ENCODE measurements around the gene ZSCAN31.
A peak's percentile ranks its signal among the peaks of the same experiment; 100 is the strongest.

Gene ZSCAN31

DNA sequence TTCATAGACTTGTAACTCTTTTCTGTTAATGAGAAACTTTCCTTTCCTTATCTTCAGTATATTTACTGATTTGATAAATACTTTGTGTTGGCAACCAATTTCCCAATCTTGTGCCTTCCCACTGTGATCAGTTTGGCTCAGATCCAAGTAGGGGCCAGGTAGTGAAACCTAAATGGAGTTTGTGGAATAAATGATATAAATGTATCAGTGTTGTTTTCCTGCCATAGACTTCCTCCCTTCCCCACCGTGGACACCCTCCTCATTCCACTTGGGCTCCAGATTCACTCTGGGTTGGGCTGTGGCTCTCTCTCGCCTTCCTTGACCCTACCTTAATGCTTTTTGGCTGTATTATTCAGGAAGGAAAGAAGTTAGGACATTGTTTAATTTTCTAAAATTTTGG lies 15.1 kb upstream of the ZSCAN31 start:
- Histone ChIP-seq H3K27ac (ENCODE audit: low read length) (no peak overlapping the region), H3K36me3 (ENCODE audit: control insufficient read depth, low read depth, low read length) (no peaks in the 10 kb centered on the region), H3K4me1 (ENCODE audit: control insufficient read depth, low read depth, low read length) (peaks cover 20% of the 10 kb centered on the region), H3K9ac (ENCODE audit: low read length) (no peak overlapping the region), H3K4me3 (ENCODE audit: low read length) (peak overlapping the region; percentile 93), H3K27me3 (ENCODE audit: control insufficient read depth, insufficient read depth, low read length) (no peaks in the 10 kb centered on the region), H3K9me3 (ENCODE audit: control insufficient read depth, low read depth, low read length) (no peaks in the 10 kb centered on the region)

- peak within 1 kb of the TSS; percentile 93 for H3K4me3 ChIP-seq (ENCODE audit: low read length)
- H3K36me3 ChIP-seq (ENCODE audit: control insufficient read depth, low read depth, low read length): no peaks in the 10 kb centered on the region
- H3K27ac ChIP-seq (ENCODE audit: low read length): peak within 1 kb of the TSS; percentile 78
- H3K9me3 ChIP-seq (ENCODE audit: control insufficient read depth, low read depth, low read length): no peaks in the 10 kb centered on the region
- peak within 1 kb of the TSS; percentile 82 for H3K9ac ChIP-seq (ENCODE audit: low read length)
- peaks cover 13% of the 10 kb centered on the region for H3K4me1 ChIP-seq (ENCODE audit: control insufficient read depth, low read depth, low read length)
- H3K27me3 ChIP-seq (ENCODE audit: control insufficient read depth, insufficient read depth, low read length): peaks cover 7% of the 10 kb centered on the region
These were observed 14.2 kb upstream of the ZSCAN31 start, which contains the start of gene ZKSCAN3 for GRCh38 chr6:28349892-28350737. Gene ZKSCAN3 (plus strand): TSS chr6:28349947. CDS start chr6:28359587, 9,640 bp downstream.

DNA sequence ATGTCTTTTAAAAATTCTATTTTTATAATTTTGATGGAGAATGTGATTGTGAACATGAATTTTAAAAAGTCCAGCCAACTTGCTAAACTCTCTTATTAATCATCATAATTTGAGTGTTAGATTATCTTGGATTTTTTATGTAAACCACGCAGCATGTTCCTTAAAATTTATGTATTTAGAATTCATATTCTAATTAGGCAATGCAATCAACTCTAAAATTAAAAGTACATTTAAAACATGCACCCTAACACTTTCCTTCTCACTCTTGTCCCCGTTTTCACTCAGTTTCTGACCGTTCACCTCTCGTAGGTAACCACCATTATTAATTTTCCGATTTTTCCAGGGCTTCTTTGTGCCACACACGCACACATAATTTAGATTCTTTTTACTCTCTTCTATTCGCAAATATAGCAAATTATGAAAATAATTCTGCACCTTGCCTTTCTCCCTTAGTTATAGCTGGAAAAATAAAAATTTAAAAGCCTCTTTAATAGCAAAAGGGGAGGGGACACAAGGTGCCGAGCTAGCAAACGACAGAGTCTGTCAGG lies 13.5 kb upstream of the ZSCAN31 start:
- Histone ChIP-seq H3K27ac (ENCODE audit: low read length) (peak overlapping the region; percentile 78), H3K36me3 (ENCODE audit: control insufficient read depth, low read depth, low read length) (no peaks in the 10 kb centered on the region), H3K27me3 (ENCODE audit: control insufficient read depth, insufficient read depth, low read length) (peaks cover 7% of the 10 kb centered on the region), H3K4me3 (ENCODE audit: low read length) (peak overlapping the region; percentile 93), H3K9ac (ENCODE audit: low read length) (peak overlapping the region; percentile 82), H3K9me3 (ENCODE audit: control insufficient read depth, low read depth, low read length) (no peaks in the 10 kb centered on the region), H3K4me1 (ENCODE audit: control insufficient read depth, low read depth, low read length) (peaks cover 13% of the 10 kb centered on the region)

DNA sequence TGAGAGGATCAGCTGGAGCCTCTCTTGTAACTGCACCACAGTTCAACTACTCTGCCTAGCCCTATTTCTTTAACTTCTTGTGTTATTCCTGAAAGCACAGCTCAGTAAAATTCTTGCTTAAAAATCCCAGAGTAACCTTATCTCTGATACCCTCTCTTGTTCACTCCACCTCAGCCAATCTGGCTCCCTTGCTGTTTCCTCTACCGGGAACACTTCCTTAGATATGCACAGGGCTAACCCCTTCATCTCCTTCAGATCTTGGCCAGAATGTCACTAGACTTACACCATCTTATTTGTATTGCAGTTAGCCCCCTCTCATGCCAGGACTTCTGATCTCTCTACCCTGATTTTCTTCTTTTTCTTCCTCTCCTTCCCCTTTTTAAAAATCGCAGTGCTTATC lies 11.2 kb upstream of the ZSCAN31 start:
- no peak overlapping the region for H3K4me3 ChIP-seq (ENCODE audit: low read length)
- H3K27me3 ChIP-seq (ENCODE audit: control insufficient read depth, insufficient read depth, low read length): peaks cover 7% of the 10 kb centered on the region
- H3K36me3 ChIP-seq (ENCODE audit: control insufficient read depth, low read depth, low read length): no peaks in the 10 kb centered on the region
- no peaks in the 10 kb centered on the region for H3K9me3 ChIP-seq (ENCODE audit: control insufficient read depth, low read depth, low read length)
- H3K4me1 ChIP-seq (ENCODE audit: control insufficient read depth, low read depth, low read length): peaks cover 13% of the 10 kb centered on the region
- H3K27ac ChIP-seq (ENCODE audit: low read length): no peak overlapping the region
- no peak overlapping the region for H3K9ac ChIP-seq (ENCODE audit: low read length)

- no peaks in the 10 kb centered on the region for H3K9me3 ChIP-seq (ENCODE audit: control insufficient read depth, low read depth, low read length)
- H3K27ac ChIP-seq (ENCODE audit: low read length): no peak overlapping the region
- no peak overlapping the region for H3K4me3 ChIP-seq (ENCODE audit: low read length)
- no peaks in the 10 kb centered on the region for H3K36me3 ChIP-seq (ENCODE audit: control insufficient read depth, low read depth, low read length)
- H3K4me1 ChIP-seq (ENCODE audit: control insufficient read depth, low read depth, low read length): no peaks in the 10 kb centered on the region
- H3K9ac ChIP-seq (ENCODE audit: low read length): no peak overlapping the region
- peaks cover 7% of the 10 kb centered on the region for H3K27me3 ChIP-seq (ENCODE audit: control insufficient read depth, insufficient read depth, low read length)
These were observed 9.3 kb upstream of the ZSCAN31 start for GRCh38 chr6:28345201-28345600.

DNA sequence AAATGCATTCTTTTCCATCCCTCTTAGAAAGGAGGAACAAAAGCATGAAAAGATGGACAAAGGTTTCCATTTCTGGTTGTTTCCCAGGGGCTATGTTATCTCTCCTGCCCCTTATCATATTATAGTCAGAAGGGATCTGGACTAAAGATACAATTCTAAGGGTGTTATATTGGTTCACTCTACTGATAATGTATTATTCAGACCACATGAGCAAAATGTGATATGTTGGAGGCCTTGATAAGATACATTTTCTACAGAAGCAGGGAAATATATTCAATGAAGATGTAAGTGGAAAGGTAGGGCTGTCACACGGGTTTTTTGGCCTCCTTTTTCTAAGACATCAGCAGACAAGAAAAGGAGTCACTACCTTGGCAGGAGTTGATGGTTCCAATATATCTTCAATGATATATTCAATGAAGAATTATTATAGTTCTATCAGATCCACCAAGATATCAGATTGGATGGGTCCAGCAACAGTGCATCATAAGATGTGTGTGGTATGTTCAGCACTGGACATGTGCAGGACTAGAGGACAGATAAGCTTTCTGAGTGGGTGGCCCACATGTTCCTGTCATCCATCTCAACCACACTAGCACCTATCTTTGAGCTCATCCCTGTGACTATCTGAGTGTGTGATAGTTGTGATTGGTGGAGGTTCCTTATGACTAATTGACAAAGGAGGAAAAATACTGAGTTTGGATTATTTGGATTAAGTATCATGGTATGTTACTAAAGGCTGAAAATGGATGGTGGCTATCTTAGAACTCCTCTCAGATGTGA lies 8.1 kb upstream of the ZSCAN31 start:
- Histone ChIP-seq H3K27me3 (ENCODE audit: control insufficient read depth, insufficient read depth, low read length) (peaks cover 7% of the 10 kb centered on the region), H3K36me3 (ENCODE audit: control insufficient read depth, low read depth, low read length) (no peaks in the 10 kb centered on the region), H3K27ac (ENCODE audit: low read length) (no peak overlapping the region), H3K9ac (ENCODE audit: low read length) (no peak overlapping the region), H3K4me1 (ENCODE audit: control insufficient read depth, low read depth, low read length) (no peaks in the 10 kb centered on the region), H3K9me3 (ENCODE audit: control insufficient read depth, low read depth, low read length) (no peaks in the 10 kb centered on the region), H3K4me3 (ENCODE audit: low read length) (no peak overlapping the region)

DNA sequence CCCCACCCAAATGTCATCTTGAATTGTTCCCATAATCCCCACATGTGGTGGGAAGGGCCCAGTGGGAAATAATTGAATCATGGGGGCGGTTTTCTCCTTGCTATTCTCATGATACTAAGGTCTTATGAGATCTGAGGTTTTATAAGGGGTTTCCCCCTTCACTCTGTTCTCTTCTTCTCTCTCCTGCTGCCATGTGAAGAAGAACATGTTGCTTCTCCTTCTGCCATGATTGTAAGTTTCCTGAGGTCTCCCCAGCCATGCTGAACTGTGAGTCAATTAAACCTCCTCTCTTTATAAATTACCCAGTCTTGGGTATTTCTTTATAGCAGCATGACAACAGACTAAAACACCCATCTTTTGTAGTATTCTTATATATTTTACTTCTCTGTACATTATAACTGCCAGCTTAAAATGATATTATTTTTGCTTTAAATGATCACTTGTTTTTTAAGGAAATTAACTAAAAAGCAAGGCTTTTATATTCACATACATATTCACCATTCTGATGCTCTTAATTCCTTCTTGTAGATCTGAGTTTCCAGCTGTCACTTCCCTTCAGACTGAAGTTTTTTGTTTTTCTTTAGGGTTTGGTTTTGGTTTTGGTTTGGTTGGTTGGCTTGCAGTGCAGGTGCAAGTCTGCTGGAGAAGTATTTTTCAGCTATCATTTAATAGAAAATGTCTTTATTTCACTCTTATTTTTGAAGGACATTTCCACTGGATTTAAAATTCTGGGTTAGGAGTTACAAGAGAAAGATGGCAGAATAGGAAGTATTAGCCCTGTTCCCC lies 4.6 kb upstream of the ZSCAN31 start:
- no peaks in the 10 kb centered on the region for H3K36me3 ChIP-seq (ENCODE audit: control insufficient read depth, low read depth, low read length)
- peaks cover 2% of the 10 kb centered on the region for H3K27me3 ChIP-seq (ENCODE audit: control insufficient read depth, insufficient read depth, low read length)
- H3K9ac ChIP-seq (ENCODE audit: low read length): no peak overlapping the region

GRCh38 chr6:28337121-28337520 lies 1.2 kb upstream of the ZSCAN31 start:
- H3K36me3 ChIP-seq (ENCODE audit: control insufficient read depth, low read depth, low read length): no peaks in the 10 kb centered on the region
- no peak overlapping the region for H3K27ac ChIP-seq (ENCODE audit: low read length)
- peak overlapping the region; percentile 90 for H3K4me3 ChIP-seq (ENCODE audit: low read length)
- H3K27me3 ChIP-seq (ENCODE audit: control insufficient read depth, insufficient read depth, low read length): no peaks in the 10 kb centered on the region
- peak overlapping the region; percentile 100 for H3K9ac ChIP-seq (ENCODE audit: low read length)
- peaks cover 15% of the 10 kb centered on the region for H3K4me1 ChIP-seq (ENCODE audit: control insufficient read depth, low read depth, low read length)
- no peaks in the 10 kb centered on the region for H3K9me3 ChIP-seq (ENCODE audit: control insufficient read depth, low read depth, low read length)

More for the DNA sequence above, 4.6 kb upstream of the ZSCAN31 start:
- Histone ChIP-seq H3K27ac (ENCODE audit: low read length) (no peak overlapping the region), H3K4me1 (ENCODE audit: control insufficient read depth, low read depth, low read length) (peaks cover 7% of the 10 kb centered on the region), H3K4me3 (ENCODE audit: low read length) (no peak overlapping the region), H3K9me3 (ENCODE audit: control insufficient read depth, low read depth, low read length) (no peaks in the 10 kb centered on the region)

GRCh38 chr6:28336284-28337120 lies 554 bp upstream of the ZSCAN31 start:
- H3K9me3 ChIP-seq (ENCODE audit: control insufficient read depth, low read depth, low read length): no peaks in the 10 kb centered on the region

GRCh38 chr6:28335040-28335563 lies 846 bp downstream of the ZSCAN31 start:
- Histone ChIP-seq H3K4me1 (ENCODE audit: control insufficient read depth, low read depth, low read length) (peaks cover 15% of the 10 kb centered on the region), H3K27me3 (ENCODE audit: control insufficient read depth, insufficient read depth, low read length) (no peaks in the 10 kb centered on the region), H3K27ac (ENCODE audit: low read length) (peak overlapping the region; percentile 100), H3K36me3 (ENCODE audit: control insufficient read depth, low read depth, low read length) (no peaks in the 10 kb centered on the region), H3K9me3 (ENCODE audit: control insufficient read depth, low read depth, low read length) (no peaks in the 10 kb centered on the region), H3K4me3 (ENCODE audit: low read length) (peak overlapping the region; percentile 90), H3K9ac (ENCODE audit: low read length) (peak overlapping the region; percentile 100)

More at GRCh38 chr6:28336284-28337120, 554 bp upstream of the ZSCAN31 start:
- H3K27me3 ChIP-seq (ENCODE audit: control insufficient read depth, insufficient read depth, low read length): no peaks in the 10 kb centered on the region
- H3K36me3 ChIP-seq (ENCODE audit: control insufficient read depth, low read depth, low read length): no peaks in the 10 kb centered on the region
- H3K4me1 ChIP-seq (ENCODE audit: control insufficient read depth, low read depth, low read length): peaks cover 15% of the 10 kb centered on the region
- H3K4me3 ChIP-seq (ENCODE audit: low read length): peak overlapping the region; percentile 90
- peak overlapping the region; percentile 100 for H3K9ac ChIP-seq (ENCODE audit: low read length)
- peak overlapping the region; percentile 100 for H3K27ac ChIP-seq (ENCODE audit: low read length)
